SJSA1 (cell line): ENCODE measurements around the gene HELQ. TPM values are rescaled to one million over a fixed set of nuclear protein-coding genes. Genes with fewer than 3 reads are reported as not detected.

Source experiments
- total RNA-seq: library from RNA; depleted of rRNA; stranded (reverse); fragments of >200 nt; shearing (Covaris generic); gene quantifications from 2 replicates; pipeline ENCODE4 v1.2.3, GENCODE V29; 2014; rRNA removed

The HELQ gene
- total RNA-seq, 1 experiment from 2014 or later, result 17.0 TPM

Other genes starting within 250 kb of the HELQ start
- 28.4 and 37.5 TPM in 2 replicates for gene COQ2, start 171.0 kb downstream of the HELQ start, total RNA-seq
- gene HPSE, start 121.0 kb downstream of the HELQ start, total RNA-seq, result 6.0 and 9.6 TPM in 2 replicates
- 19.0 and 55.2 TPM in 2 replicates for gene MRPS18C, start 235 bp upstream of the HELQ start, total RNA-seq
- gene ABRAXAS1, start 29.3 kb upstream of the HELQ start, total RNA-seq, result 6.4 and 7.8 TPM in 2 replicates
- gene GPAT3, start 80.3 kb upstream of the HELQ start, total RNA-seq, result 7.0 and 8.9 TPM in 2 replicates